H1 (cell line): Measurements from ENCODE around the gene CCDC40. TPM values are rescaled to one million over a fixed set of nuclear protein-coding genes. Genes with fewer than 3 reads are reported as not detected.

ENCODE experiments used
- JUND ChIP-seq: IDR thresholded peaks from 2 replicates; pipeline ENCODE4 v1.6.1; 2011; ENCODE audit warnings: mild to moderate bottlenecking, improper control_type of control experiment, low read length
- TAF1 ChIP-seq: IDR thresholded peaks from 2 replicates; pipeline ENCODE4 v1.6.1; 2011; ENCODE audit warnings: mild to moderate bottlenecking, low read depth, low read length
- polyA plus RNA-seq, 7 experiments: library from polyadenylated mRNA; depleted of rRNA in 3 of 7; stranded (reverse) in 5 of 7; unstranded in 2 of 7; fragments of >200 nt in 5 of 7; fragments of 200-250 nt in 2 of 7; gene quantifications; 1 replicate in 5 of 7; 2 replicates in 1 of 7; 4 replicates in 1 of 7; pipeline versions ENCODE4 v1.2.1 to v1.2.3, GENCODE V29; 2011 to 2013; ENCODE audit warnings: missing spikeins in 2 of 7, mixed read lengths in 2 of 7
- total RNA-seq: library from RNA; stranded (reverse); fragmentation: NEBNext Ultra II Directional; extraction: Animal tissue kit (Norgen Biotek cat#: 25700); gene quantifications from 2 replicates; pipeline ENCODE4 v1.2.1, GENCODE V29; 2021

Gene CCDC40
- total and polyA plus RNA-seq, 2 of the 8 experiments (the other 6 are each of a cell fraction or from before 2014, with no cell fraction given): 4.1 to 11.5 TPM

GRCh38 chr17:80116276-80116920, 80.0 kb downstream of the CCDC40 start (continued):
- TF ChIP-seq TAF1 (no peak), JUND (no peak)
